OCI-LY3 (cell line): ENCODE data around the gene CALM3.

Experiments
- H2AFZ ChIP-seq: fragments of 200-600, 300-600 bp; shearing (Covaris generic); 2 replicates; pipeline ENCODE4 v1.6.0; 2014; ENCODE audit warnings: antibody characterized with exemption, low read depth, low read length
- H3K27ac ChIP-seq: fragments of 200-600, 300-600 bp; sonication (generic); 2 replicates; pipeline ENCODE4 v1.5.1; 2014; ENCODE audit warnings: mild to moderate bottlenecking, low read length, moderate library complexity, mixed read lengths
- H3K27me3 ChIP-seq: fragments of 200-600, 300-600 bp; sonication (generic); 2 replicates; pipeline ENCODE4 v1.6.1; 2014; ENCODE audit warnings: low read depth, low read length, mixed read lengths
- H3K36me3 ChIP-seq: fragments of 200-600, 300-600 bp; sonication (generic); replicated peaks from 2 replicates; pipeline ENCODE3; 2014; ENCODE audit warnings: low read depth, low read length, mixed read lengths
- H3K4me1 ChIP-seq: fragments of 300-600, 200-600 bp; sonication (generic); 2 replicates; pipeline ENCODE4 v1.6.1; 2014; ENCODE audit warnings: low read length, mixed read lengths
- H3K4me2 ChIP-seq: fragments of 200-600, 300-600 bp; sonication (generic); 2 replicates; pipeline ENCODE4 v1.6.1; 2014; ENCODE audit warnings: low read length, mixed read lengths
- H3K4me3 ChIP-seq: fragments of 300-600, 200-600 bp; sonication (generic); 2 replicates; pipeline ENCODE4 v1.5.1; 2014; ENCODE audit warnings: antibody characterized with exemption, mild to moderate bottlenecking, low read length, moderate library complexity
- H3K79me2 ChIP-seq: fragments of 300-600, 200-600 bp; shearing (Covaris generic); 2 replicates; pipeline ENCODE4 v1.6.1; 2014; ENCODE audit warnings: mild to moderate bottlenecking, low read length, mixed read lengths
- H3K9ac ChIP-seq: fragments of 300-600, 200-600 bp; shearing (Covaris generic); 2 replicates; pipeline ENCODE4 v1.6.0; 2014; ENCODE audit warnings: mild to moderate bottlenecking, low read length, moderate library complexity
- H3K9me3 ChIP-seq: fragments of 200-600, 300-600 bp; shearing (Covaris generic); 2 replicates; pipeline ENCODE4 v1.6.1; 2014; ENCODE audit warnings: low read length, mixed read lengths; ENCODE audit not compliant: insufficient read depth
- H4K20me1 ChIP-seq: fragments of 200-600, 300-600 bp; sonication (generic); 2 replicates; pipeline ENCODE4 v1.6.1; 2016; ENCODE audit warnings: low read length, mixed read lengths; ENCODE audit not compliant: insufficient read depth
- EZH2phosphoT487 ChIP-seq: fragments of 200-600 bp; shearing (Covaris generic); IDR thresholded peaks from 2 replicates; pipeline ENCODE4 v1.6.1; 2018; ENCODE audit warnings: antibody characterized with exemption, mixed run types, low read depth
- TF ChIP-seq, protein P1 (sequence below): fragments of 200-600, 300-600 bp; sonication (generic); IDR thresholded peaks from 2 replicates; pipeline ENCODE4 v1.5.1; 2014; ENCODE audit warnings: antibody characterized with exemption, low read length, low read depth

CALM3 gene

GRCh38 chr19:46580247-46580646, 20.9 kb upstream of the CALM3 start:
- Histone ChIP-seq H3K79me2 (no peaks in the 10 kb centered on the region), H3K9ac (no peak overlapping the region), H3K9me3 (no peaks in the 10 kb centered on the region), H3K4me2 (no peak overlapping the region), H3K4me3 (no peak overlapping the region), H3K27ac (no peak overlapping the region), H4K20me1 (no peaks in the 10 kb centered on the region), H2AFZ (no peak overlapping the region), H3K4me1 (peaks cover 13% of the 10 kb centered on the region), H3K36me3 (peaks cover 2% of the 10 kb centered on the region), H3K27me3 (0 out of 2 replicates have a peak, but pooled peaks cover 3% of the 10 kb centered on the region)
- TF ChIP-seq, protein P1, sequence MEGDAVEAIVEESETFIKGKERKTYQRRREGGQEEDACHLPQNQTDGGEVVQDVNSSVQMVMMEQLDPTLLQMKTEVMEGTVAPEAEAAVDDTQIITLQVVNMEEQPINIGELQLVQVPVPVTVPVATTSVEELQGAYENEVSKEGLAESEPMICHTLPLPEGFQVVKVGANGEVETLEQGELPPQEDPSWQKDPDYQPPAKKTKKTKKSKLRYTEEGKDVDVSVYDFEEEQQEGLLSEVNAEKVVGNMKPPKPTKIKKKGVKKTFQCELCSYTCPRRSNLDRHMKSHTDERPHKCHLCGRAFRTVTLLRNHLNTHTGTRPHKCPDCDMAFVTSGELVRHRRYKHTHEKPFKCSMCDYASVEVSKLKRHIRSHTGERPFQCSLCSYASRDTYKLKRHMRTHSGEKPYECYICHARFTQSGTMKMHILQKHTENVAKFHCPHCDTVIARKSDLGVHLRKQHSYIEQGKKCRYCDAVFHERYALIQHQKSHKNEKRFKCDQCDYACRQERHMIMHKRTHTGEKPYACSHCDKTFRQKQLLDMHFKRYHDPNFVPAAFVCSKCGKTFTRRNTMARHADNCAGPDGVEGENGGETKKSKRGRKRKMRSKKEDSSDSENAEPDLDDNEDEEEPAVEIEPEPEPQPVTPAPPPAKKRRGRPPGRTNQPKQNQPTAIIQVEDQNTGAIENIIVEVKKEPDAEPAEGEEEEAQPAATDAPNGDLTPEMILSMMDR, result no peak
- TF ChIP-seq EZH2phosphoT487, result no peak

DNA sequence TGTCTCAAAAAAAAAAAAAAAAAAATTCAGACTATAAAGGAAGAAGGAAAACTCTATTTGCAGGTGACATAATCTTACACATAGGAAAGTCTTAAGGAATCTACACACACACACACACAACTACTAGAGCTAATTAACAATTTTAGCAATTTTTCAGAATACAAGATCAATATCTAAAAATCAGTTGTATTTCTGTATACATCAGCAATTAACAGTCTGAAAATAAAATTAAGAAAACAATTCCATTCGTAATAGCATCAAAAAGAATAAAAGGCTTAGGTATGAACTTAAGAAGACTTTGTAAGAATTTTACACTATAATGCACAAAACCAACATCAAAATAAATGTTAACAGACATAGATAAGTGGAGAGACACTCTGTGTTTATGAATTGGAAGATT, 15.6 kb upstream of the CALM3 start:
- H3K27me3 ChIP-seq, result peaks cover 10% of the 10 kb centered on the region; the same call in 1 of the 2 replicates
- no peak overlapping the region for H3K4me3 ChIP-seq
- no peak overlapping the region for H2AFZ ChIP-seq
- H3K79me2 ChIP-seq, result no peaks in the 10 kb centered on the region
- TF ChIP-seq EZH2phosphoT487, result no peak
- TF ChIP-seq, protein P1, result no peak
- H3K9ac ChIP-seq, result no peak overlapping the region
- H3K4me2 ChIP-seq, result no peak overlapping the region
- H3K9me3 ChIP-seq, result no peaks in the 10 kb centered on the region
- H3K27ac ChIP-seq, result no peak overlapping the region
- no peaks in the 10 kb centered on the region for H3K4me1 ChIP-seq
- no peaks in the 10 kb centered on the region for H3K36me3 ChIP-seq
- no peaks in the 10 kb centered on the region for H4K20me1 ChIP-seq

- H3K27me3 ChIP-seq, result peaks cover 10% of the 10 kb centered on the region; the same call in 1 of the 2 replicates
- H3K4me3 ChIP-seq, result no peak overlapping the region
- no peak overlapping the region for H2AFZ ChIP-seq
- no peak overlapping the region for H3K4me2 ChIP-seq
- H3K9me3 ChIP-seq, result no peaks in the 10 kb centered on the region
- H3K4me1 ChIP-seq, result no peaks in the 10 kb centered on the region
- no peaks in the 10 kb centered on the region for H3K79me2 ChIP-seq
- no peak overlapping the region for H3K27ac ChIP-seq
- TF ChIP-seq, protein P1, result no peak
- TF ChIP-seq EZH2phosphoT487, result no peak
- H3K9ac ChIP-seq, result no peak overlapping the region
- no peaks in the 10 kb centered on the region for H3K36me3 ChIP-seq
- no peaks in the 10 kb centered on the region for H4K20me1 ChIP-seq
Measured at GRCh38 chr19:46586294-46586693, 14.8 kb upstream of the CALM3 start.

GRCh38 chr19:46587861-46588260, 13.3 kb upstream of the CALM3 start:
- no peaks in the 10 kb centered on the region for H4K20me1 ChIP-seq
- H3K36me3 ChIP-seq, result no peaks in the 10 kb centered on the region
- no peak overlapping the region for H2AFZ ChIP-seq
- TF ChIP-seq, protein P1, result no peak
- no peak for TF ChIP-seq EZH2phosphoT487
- no peak overlapping the region for H3K27ac ChIP-seq
- H3K79me2 ChIP-seq, result no peaks in the 10 kb centered on the region
- no peaks in the 10 kb centered on the region for H3K9me3 ChIP-seq
- no peak overlapping the region for H3K4me2 ChIP-seq
- no peak overlapping the region for H3K4me3 ChIP-seq
- H3K4me1 ChIP-seq, result no peaks in the 10 kb centered on the region
- no peak overlapping the region for H3K9ac ChIP-seq
- peaks cover 10% of the 10 kb centered on the region; the same call in 1 of the 2 replicates for H3K27me3 ChIP-seq
